Astrocyte (in vitro differentiated cells and primary cell): ENCODE results near the gene GADD45B. TPM values are rescaled to one million over a fixed set of nuclear protein-coding genes. Genes with fewer than 3 reads are reported as not detected.

Experiments
- DNase-seq: peaks from one replicate; pipeline ENCODE4 v3.0.0-alpha.2; 2010; ENCODE audit warnings: low read depth
- FAIRE-seq: peaks from 2 replicates; lab custom pipeline; 2011; peaks lifted over from hg19 to GRCh38; lab: Jason Lieb, UNC
- H2AFZ ChIP-seq: 2 replicates; pipeline ENCODE4 v1.6.0; 2012; ENCODE audit warnings: low read depth, low read length, inconsistent platforms
- H3K27ac ChIP-seq: 2 replicates; pipeline ENCODE4 v1.5.1; 2011; ENCODE audit warnings: low read depth, low read length, inconsistent platforms
- H3K27me3 ChIP-seq: 2 replicates; pipeline ENCODE4 v1.6.0; 2011; ENCODE audit warnings: low read length, inconsistent platforms; ENCODE audit not compliant: insufficient read depth
- H3K36me3 ChIP-seq: 2 replicates; pipeline ENCODE4 v1.5.1; 2011; ENCODE audit warnings: low read length, inconsistent platforms; ENCODE audit not compliant: insufficient read depth
- H3K4me1 ChIP-seq: 2 replicates; pipeline ENCODE4 v1.5.1; 2011; ENCODE audit warnings: low read length, inconsistent platforms; ENCODE audit not compliant: insufficient read depth
- H3K4me2 ChIP-seq: 2 replicates; pipeline ENCODE4 v1.6.0; 2012; ENCODE audit warnings: low read length, inconsistent platforms
- H3K4me3 ChIP-seq: 2 replicates; pipeline ENCODE4 v1.5.1; 2011; ENCODE audit warnings: low read depth, mild to moderate bottlenecking, low read length, inconsistent platforms; ENCODE audit not compliant: insufficient read depth
- H3K79me2 ChIP-seq: 2 replicates; pipeline ENCODE4 v1.6.0; 2012; ENCODE audit warnings: mild to moderate bottlenecking, low read length, inconsistent platforms; ENCODE audit not compliant: insufficient read depth
- H3K9ac ChIP-seq: 2 replicates; pipeline ENCODE4 v1.6.0; 2012; ENCODE audit warnings: mild to moderate bottlenecking, low read length, inconsistent platforms
- H3K9me3 ChIP-seq: 2 replicates; pipeline ENCODE4 v1.5.1; 2012; ENCODE audit warnings: low read depth, mild to moderate bottlenecking, low read length, inconsistent platforms; ENCODE audit not compliant: insufficient read depth
- H4K20me1 ChIP-seq: 2 replicates; pipeline ENCODE4 v1.6.0; 2012; ENCODE audit warnings: low read length, inconsistent platforms; ENCODE audit not compliant: insufficient read depth
- H3K27ac Mint-ChIP-seq: one replicate; pipeline ENCODE4 v1.8.0; 2021; ENCODE audit warnings: mild to moderate bottlenecking, mixed read lengths; ENCODE audit not compliant: unreplicated experiment
- H3K27me3 Mint-ChIP-seq: one replicate; pipeline ENCODE4 v1.8.0; 2021; ENCODE audit warnings: low read depth, mixed read lengths; ENCODE audit not compliant: unreplicated experiment
- H3K36me3 Mint-ChIP-seq: one replicate; pipeline ENCODE4 v1.8.0; 2021; ENCODE audit warnings: low read depth, mixed read lengths; ENCODE audit not compliant: unreplicated experiment
- H3K4me1 Mint-ChIP-seq: one replicate; pipeline ENCODE4 v1.8.0; 2021; ENCODE audit warnings: low read depth, mixed read lengths; ENCODE audit not compliant: unreplicated experiment
- H3K4me3 Mint-ChIP-seq: one replicate; pipeline ENCODE4 v1.8.0; 2021; ENCODE audit warnings: mild to moderate bottlenecking, moderate library complexity, mixed read lengths; ENCODE audit not compliant: unreplicated experiment
- H3K9me3 Mint-ChIP-seq: one replicate; pipeline ENCODE4 v1.8.0; 2021; ENCODE audit warnings: mild to moderate bottlenecking, mixed read lengths; ENCODE audit not compliant: unreplicated experiment
- CTCF ChIP-seq: IDR thresholded peaks from 2 replicates; pipeline ENCODE4 v1.5.1; 2011; ENCODE audit warnings: low read depth, mild to moderate bottlenecking, inconsistent platforms, low read length, moderate library complexity; ENCODE audit not compliant: insufficient read depth
- EZH2 ChIP-seq: IDR thresholded peaks from 2 replicates; pipeline ENCODE4 v1.6.1; 2012; ENCODE audit warnings: mild to moderate bottlenecking, low read length, inconsistent platforms; ENCODE audit not compliant: insufficient read depth
- total RNA-seq: library from RNA; stranded (reverse); gene quantifications from 2 replicates; pipeline ENCODE4 v1.2.1, GENCODE V29; 2021

GADD45B gene
- total RNA-seq, 1 donor from 2014 or later, result 161 TPM

DNA sequence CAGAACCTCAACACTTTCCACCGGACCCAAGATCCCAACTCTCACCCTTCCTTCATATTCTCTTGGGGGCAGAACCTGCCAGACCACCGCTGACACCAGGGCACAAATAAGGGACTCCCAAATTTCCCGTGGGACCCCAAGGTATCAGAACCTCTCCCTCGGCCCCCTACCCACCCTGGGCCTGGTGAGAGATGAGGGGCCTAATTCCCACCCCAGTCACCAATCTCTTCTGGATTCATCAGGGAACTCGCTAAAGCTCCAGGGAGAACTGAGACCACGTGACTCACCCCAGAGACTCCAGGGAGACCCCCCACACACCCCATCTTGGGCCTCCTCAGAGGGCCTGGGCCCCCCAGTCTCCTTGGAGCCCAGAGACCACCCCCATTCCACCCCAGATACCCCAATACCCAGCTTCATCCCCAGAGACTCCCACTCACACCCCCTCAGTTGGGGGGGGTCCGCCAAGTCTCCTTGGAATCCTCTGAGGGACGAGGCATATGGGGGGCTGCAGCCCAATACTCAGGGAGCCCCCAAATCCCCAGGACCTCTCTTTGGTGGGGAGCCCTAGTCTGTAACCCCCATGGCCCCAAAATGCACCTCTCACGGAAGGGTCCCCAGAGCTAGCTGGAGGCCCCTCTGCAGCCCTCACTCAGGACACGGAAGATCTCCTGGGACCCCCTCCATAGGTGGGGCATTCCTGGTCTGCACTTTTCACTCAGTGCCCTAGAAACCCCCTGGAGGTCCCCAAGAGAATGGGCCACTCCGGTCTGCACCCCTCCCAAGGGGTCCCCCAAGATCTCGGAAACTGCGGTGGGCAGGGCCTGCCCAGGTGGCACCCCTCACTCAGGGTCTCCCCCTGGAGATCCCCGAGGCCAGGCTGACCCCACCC lies 20.7 kb upstream of the GADD45B start:
- Histone ChIP-seq H3K27me3 (no peaks in the 10 kb centered on the region), H3K4me2 (peak overlapping the region; percentile 94), H3K4me1 (peaks cover 12% of the 10 kb centered on the region), H3K9me3 (no peaks in the 10 kb centered on the region), H3K9ac (peak overlapping the region; percentile 91), H3K36me3 (peaks cover 3% of the 10 kb centered on the region), H2AFZ (no peak overlapping the region), H3K79me2 (peaks cover 74% of the 10 kb centered on the region), H3K4me3 (peak overlapping the region; percentile 88), H4K20me1 (peaks cover 55% of the 10 kb centered on the region), H3K27ac (peak overlapping the region; percentile 26)
- Mint-ChIP-seq H3K27ac (peak overlapping the region; percentile 47), H3K9me3 (no peaks in the 10 kb centered on the region), H3K4me1 (peaks cover 5% of the 10 kb centered on the region), H3K27me3 (no peaks in the 10 kb centered on the region), H3K4me3 (peak overlapping the region; percentile 90), H3K36me3 (peaks cover 1% of the 10 kb centered on the region)
- no peak for DNase-seq
- TF ChIP-seq EZH2 (no peak), CTCF (no peak)
- FAIRE-seq, result no peak

GRCh38 chr19:2455851-2456570 lies 19.9 kb upstream of the GADD45B start:
- Histone ChIP-seq H3K27me3 (no peaks in the 10 kb centered on the region), H3K9me3 (no peaks in the 10 kb centered on the region), H3K4me2 (peak overlapping the region; percentile 94), H3K36me3 (no peaks in the 10 kb centered on the region), H3K4me1 (peaks cover 12% of the 10 kb centered on the region), H2AFZ (no peak overlapping the region), H4K20me1 (peaks cover 47% of the 10 kb centered on the region), H3K27ac (peak overlapping the region; percentile 70), H3K9ac (peak overlapping the region; percentile 91), H3K4me3 (peak overlapping the region; percentile 88), H3K79me2 (peaks cover 66% of the 10 kb centered on the region)
- FAIRE-seq, result no peak
- Mint-ChIP-seq H3K4me1 (peaks cover 5% of the 10 kb centered on the region), H3K27ac (no peak overlapping the region), H3K4me3 (peak overlapping the region; percentile 90), H3K9me3 (no peaks in the 10 kb centered on the region), H3K27me3 (no peaks in the 10 kb centered on the region), H3K36me3 (no peaks in the 10 kb centered on the region)
- no peak for TF ChIP-seq CTCF
- no peak for TF ChIP-seq EZH2
- no peak for DNase-seq
